GM12878 (cell line): ENCODE measurements around the gene OR51T1. TPM values are rescaled to one million over a fixed set of nuclear protein-coding genes. Genes with fewer than 3 reads are reported as not detected.

Source experiments
- ATAC-seq: fragments of 200-7000 bp; cut with Tn5 transposase; 3 replicates; pipeline ENCODE4 v1.9.1; 2020; ENCODE audit warnings: mild to moderate bottlenecking, moderate library complexity
- BruUV-seq: library from RNA; stranded (reverse); fragments of 400-500 nt; replicated peaks from 2 replicates; lab custom pipeline; 2021; lab: Mats Ljungman, UMichigan
- CTCF ChIA-PET: fragments of 300-600 bp; sonication (Branson Sonifier 250); formaldehyde crosslinking; extraction: SDS; loops from one replicate; lab custom pipeline; 2021; ENCODE audit warnings: inconsistent platforms; lab: Yijun Ruan, JAX
- POLR2A ChIA-PET: fragments of 350-600 bp; formaldehyde crosslinking; extraction: SDS; loops from one replicate; lab custom pipeline; 2021; ENCODE audit warnings: inconsistent platforms; lab: Charles Lee
- RAD21 ChIA-PET: fragments of 300-600 bp; sonication (Branson Sonifier 250); formaldehyde crosslinking; loops from one replicate; lab custom pipeline; 2023; ENCODE audit warnings: antibody characterized with exemption; ENCODE audit not compliant: unreplicated experiment; lab: Charles Lee
- SMC1A ChIA-PET: fragments of 300-600 bp; sonication (Branson Sonifier 250); formaldehyde crosslinking; loops from one replicate; lab custom pipeline; 2023; ENCODE audit not compliant: unreplicated experiment, uncharacterized antibody; lab: Charles Lee
- DNase-seq: peaks from one replicate; pipeline ENCODE4 v3.0.0-alpha.2; 2011; ENCODE audit warnings: low read depth, low spot score
- FAIRE-seq: peaks from 3 replicates; lab custom pipeline; 2011; peaks lifted over from hg19 to GRCh38; lab: Jason Lieb, UNC
- H2AFZ ChIP-seq: 2 replicates; pipeline ENCODE4 v1.6.0; 2011; ENCODE audit warnings: low read depth, low read length, control low read depth; ENCODE audit not compliant: control insufficient read depth
- H3K27ac ChIP-seq: 2 replicates; pipeline ENCODE4 v1.5.1; 2011; ENCODE audit warnings: control low read depth; ENCODE audit not compliant: control insufficient read depth, insufficient read depth
- H3K27me3 ChIP-seq, 2 experiments: replicated peaks in 1 of 2; 2 replicates each; pipeline versions ENCODE4 v1.6.0 to v1.6.1; 2011; ENCODE audit warnings: low read length in 1 of 2; ENCODE audit not compliant: control insufficient read depth in 2 of 2, insufficient read depth in 2 of 2
- H3K36me3 ChIP-seq, 2 experiments: 2 replicates each; pipeline ENCODE4 v1.5.1; 2011; ENCODE audit warnings: low read length in 1 of 2; ENCODE audit not compliant: control insufficient read depth in 2 of 2, insufficient read depth in 2 of 2
- H3K4me1 ChIP-seq: 2 replicates; pipeline ENCODE4 v1.6.1; 2011; ENCODE audit warnings: mild to moderate bottlenecking, low read length, moderate library complexity, mixed read lengths; ENCODE audit not compliant: control insufficient read depth, insufficient read depth
- H3K4me2 ChIP-seq: 2 replicates; pipeline ENCODE4 v1.6.0; 2011; ENCODE audit warnings: control low read depth; ENCODE audit not compliant: control insufficient read depth, insufficient read depth
- H3K4me3 ChIP-seq: fragments of 200-600 bp; sonication (generic); 2 replicates; pipeline ENCODE4 v1.5.1; 2016
- H3K79me2 ChIP-seq: 2 replicates; pipeline ENCODE4 v1.6.0; 2011; ENCODE audit warnings: low read length; ENCODE audit not compliant: control insufficient read depth, insufficient read depth
- H3K9ac ChIP-seq: 2 replicates; pipeline ENCODE4 v1.8.0; 2011; ENCODE audit warnings: low read length, control low read depth, mixed read lengths; ENCODE audit not compliant: control insufficient read depth, insufficient read depth
- H3K9me3 ChIP-seq: replicated peaks from 3 replicates; pipeline ENCODE4 v1.5.1; 2011; ENCODE audit warnings: mild to moderate bottlenecking, low read length; ENCODE audit not compliant: control insufficient read depth, insufficient read depth
- H4K20me1 ChIP-seq: 2 replicates; pipeline ENCODE4 v1.6.0; 2011; ENCODE audit not compliant: control insufficient read depth, insufficient read depth
- CBX3 ChIP-seq: fragments of 200-600 bp; sonication (generic); IDR thresholded peaks from 2 replicates; pipeline ENCODE4 v1.6.1; 2016; ENCODE audit warnings: low read depth, borderline replicate concordance
- EGR1 ChIP-seq, 2 experiments: IDR thresholded peaks; 1 replicate in 1 of 2; 2 replicates in 1 of 2; pipeline ENCODE4 v1.6.1; 2011 to 2012; ENCODE audit warnings: low read depth in 2 of 2, low read length in 2 of 2, borderline replicate concordance in 1 of 2, mild to moderate bottlenecking in 1 of 2, moderate library complexity in 1 of 2
- LARP7 ChIP-seq: fragments of 450-650 bp; IDR thresholded peaks from 2 replicates; pipeline ENCODE4 v1.6.1; 2017; ENCODE audit warnings: mild to moderate bottlenecking
- RAD21 ChIP-seq: IDR thresholded peaks from 2 replicates; pipeline ENCODE4 v1.6.1; 2011; ENCODE audit warnings: mild to moderate bottlenecking, low read depth, low read length, moderate library complexity; ENCODE audit not compliant: insufficient read depth
- RB1 ChIP-seq: fragments of 450-650 bp; formaldehyde crosslinking; IDR thresholded peaks from 2 replicates; pipeline ENCODE4 v1.6.1; 2017; ENCODE audit warnings: mild to moderate bottlenecking, borderline replicate concordance
- YY1 ChIP-seq: IDR thresholded peaks from 2 replicates; pipeline ENCODE4 v1.6.1; 2011; ENCODE audit warnings: low read depth, mild to moderate bottlenecking, low read length
- ZBTB4 ChIP-seq: fragments of 450-650 bp; formaldehyde crosslinking; IDR thresholded peaks from 2 replicates; pipeline ENCODE4 v1.4.0; 2022; ENCODE audit warnings: mild to moderate bottlenecking, moderate library complexity
- WGBS: methylation state at CpG from one replicate; pipeline ENCODE4 v1.1.6; 2016; ENCODE audit warnings: low lambda C conversion rate; ENCODE audit not compliant: insufficient replicate concordance, insufficient coverage; ENCODE audit errors: missing lambda C conversion rate; 5-methylcytosine and 5-hydroxymethylcytosine counted together
- in situ Hi-C: fragments of 300-500 bp; cut with MboI; formaldehyde crosslinking; loops from 9 replicates; pipeline ENCODE4 v1.14.3; 2018; ENCODE audit warnings: mixed read lengths
- intact Hi-C: fragments of 100-400 bp; cut with micrococcal nuclease; formaldehyde crosslinking; loops from one replicate; pipeline ENCODE4 v1.14.2; 2022; ENCODE audit not compliant: unreplicated experiment
- polyA plus RNA-seq, 11 experiments: library from polyadenylated mRNA; depleted of rRNA in 4 of 11; unstranded in 6 of 11; stranded (reverse) in 5 of 11; fragments of >200 nt; fragmentation: Nextera tagmentation in 4 of 11; fragmentation: Illumina TruSeq in 1 of 11; extraction: Ambion mirVana in 4 of 11; extraction: Trizol in 1 of 11; gene quantifications; 1 replicate in 1 of 11; 2 replicates in 10 of 11; pipeline versions ENCODE4 v1.2.1 to v1.2.3, GENCODE V29; 2011 to 2016; ENCODE audit warnings: inconsistent platforms in 2 of 11, missing spikeins in 2 of 11, low read depth in 1 of 11
- total RNA-seq, 4 experiments: library from RNA; depleted of rRNA in 3 of 4; stranded (reverse); fragments of >200 nt in 3 of 4; fragmentation: Illumina TruSeq in 1 of 4; extraction: Trizol in 1 of 4; gene quantifications; 2 replicates each; pipeline versions ENCODE4 v1.2.1 to v1.2.3, GENCODE V29; 2013 to 2021
- TF ChIP-seq, protein P1 (sequence below): fragments of 450-650 bp; IDR thresholded peaks from 2 replicates; pipeline ENCODE4 v1.6.1; 2017; ENCODE audit warnings: mild to moderate bottlenecking
- TF ChIP-seq, protein P2 (sequence below): fragments of 450-650 bp; IDR thresholded peaks from 2 replicates; pipeline ENCODE4 v1.6.1; 2017; ENCODE audit warnings: mild to moderate bottlenecking, moderate library complexity
- TF ChIP-seq, protein P3 (sequence below): fragments of 450-650 bp; formaldehyde crosslinking; IDR thresholded peaks from 2 replicates; pipeline ENCODE4 v1.4.0; 2020; ENCODE audit warnings: mild to moderate bottlenecking, moderate library complexity

OR51T1 gene
- total and polyA plus RNA-seq, 10 of the 15 experiments (the other 5 are each of a cell fraction or from before 2014, with no cell fraction given) = not detected

DNA sequence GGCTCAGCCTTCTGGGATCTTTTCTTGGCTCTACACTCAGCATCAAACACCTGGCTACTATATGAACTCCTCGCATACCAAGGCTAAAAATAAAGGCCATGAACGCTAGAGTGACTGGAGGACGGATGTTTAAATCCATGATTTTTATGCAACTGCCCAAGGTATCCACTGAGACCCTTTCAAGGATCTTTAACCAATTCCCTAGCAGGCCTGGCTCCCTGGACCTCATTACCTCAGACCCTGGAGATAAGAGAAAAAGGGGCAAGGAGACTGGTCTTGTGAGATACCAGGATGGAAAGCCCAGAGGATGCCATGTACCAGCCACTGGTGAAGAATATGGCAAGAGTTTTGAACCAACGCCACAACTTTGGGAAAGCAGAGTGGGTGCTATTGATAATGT, 37.5 kb downstream of the OR51T1 start, which contains the start of gene OR51G2:
Gene OR51G2, minus strand, starts transcription at position 101 of the 400 bp plus-strand sequence. CDS start 3,687 bp downstream, outside the sequence.
- SMC1A ChIA-PET = no interaction called here

More for the DNA sequence above, 37.5 kb downstream of the OR51T1 start, which contains the start of gene OR51G2:
- no peaks in the 10 kb centered on the region for H3K36me3 ChIP-seq
- H3K27ac ChIP-seq = no peak within 1 kb of the TSS
- 25% methylated on average over 4 of the region's 4 CpGs for WGBS
- no peak within 1 kb of the TSS for H3K4me2 ChIP-seq
- CTCF ChIA-PET = no interaction called here
- no peaks in the 10 kb centered on the region for H3K27me3 ChIP-seq
- in situ Hi-C loops = no loop called here
- no peak within 1 kb of the TSS for H2AFZ ChIP-seq
- H3K4me3 ChIP-seq = no peak within 1 kb of the TSS
- ATAC-seq = no peak
- H4K20me1 ChIP-seq = no peaks in the 10 kb centered on the region
- no peak for TF ChIP-seq CBX3
- TF ChIP-seq, protein P1, sequence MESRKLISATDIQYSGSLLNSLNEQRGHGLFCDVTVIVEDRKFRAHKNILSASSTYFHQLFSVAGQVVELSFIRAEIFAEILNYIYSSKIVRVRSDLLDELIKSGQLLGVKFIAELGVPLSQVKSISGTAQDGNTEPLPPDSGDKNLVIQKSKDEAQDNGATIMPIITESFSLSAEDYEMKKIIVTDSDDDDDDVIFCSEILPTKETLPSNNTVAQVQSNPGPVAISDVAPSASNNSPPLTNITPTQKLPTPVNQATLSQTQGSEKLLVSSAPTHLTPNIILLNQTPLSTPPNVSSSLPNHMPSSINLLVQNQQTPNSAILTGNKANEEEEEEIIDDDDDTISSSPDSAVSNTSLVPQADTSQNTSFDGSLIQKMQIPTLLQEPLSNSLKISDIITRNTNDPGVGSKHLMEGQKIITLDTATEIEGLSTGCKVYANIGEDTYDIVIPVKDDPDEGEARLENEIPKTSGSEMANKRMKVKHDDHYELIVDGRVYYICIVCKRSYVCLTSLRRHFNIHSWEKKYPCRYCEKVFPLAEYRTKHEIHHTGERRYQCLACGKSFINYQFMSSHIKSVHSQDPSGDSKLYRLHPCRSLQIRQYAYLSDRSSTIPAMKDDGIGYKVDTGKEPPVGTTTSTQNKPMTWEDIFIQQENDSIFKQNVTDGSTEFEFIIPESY = no peak
- no peak for TF ChIP-seq ZBTB4 (CRISPR knock-in tag)
- TF ChIP-seq RAD21 = no peak
- TF ChIP-seq LARP7 = no peak
- TF ChIP-seq, protein P2, sequence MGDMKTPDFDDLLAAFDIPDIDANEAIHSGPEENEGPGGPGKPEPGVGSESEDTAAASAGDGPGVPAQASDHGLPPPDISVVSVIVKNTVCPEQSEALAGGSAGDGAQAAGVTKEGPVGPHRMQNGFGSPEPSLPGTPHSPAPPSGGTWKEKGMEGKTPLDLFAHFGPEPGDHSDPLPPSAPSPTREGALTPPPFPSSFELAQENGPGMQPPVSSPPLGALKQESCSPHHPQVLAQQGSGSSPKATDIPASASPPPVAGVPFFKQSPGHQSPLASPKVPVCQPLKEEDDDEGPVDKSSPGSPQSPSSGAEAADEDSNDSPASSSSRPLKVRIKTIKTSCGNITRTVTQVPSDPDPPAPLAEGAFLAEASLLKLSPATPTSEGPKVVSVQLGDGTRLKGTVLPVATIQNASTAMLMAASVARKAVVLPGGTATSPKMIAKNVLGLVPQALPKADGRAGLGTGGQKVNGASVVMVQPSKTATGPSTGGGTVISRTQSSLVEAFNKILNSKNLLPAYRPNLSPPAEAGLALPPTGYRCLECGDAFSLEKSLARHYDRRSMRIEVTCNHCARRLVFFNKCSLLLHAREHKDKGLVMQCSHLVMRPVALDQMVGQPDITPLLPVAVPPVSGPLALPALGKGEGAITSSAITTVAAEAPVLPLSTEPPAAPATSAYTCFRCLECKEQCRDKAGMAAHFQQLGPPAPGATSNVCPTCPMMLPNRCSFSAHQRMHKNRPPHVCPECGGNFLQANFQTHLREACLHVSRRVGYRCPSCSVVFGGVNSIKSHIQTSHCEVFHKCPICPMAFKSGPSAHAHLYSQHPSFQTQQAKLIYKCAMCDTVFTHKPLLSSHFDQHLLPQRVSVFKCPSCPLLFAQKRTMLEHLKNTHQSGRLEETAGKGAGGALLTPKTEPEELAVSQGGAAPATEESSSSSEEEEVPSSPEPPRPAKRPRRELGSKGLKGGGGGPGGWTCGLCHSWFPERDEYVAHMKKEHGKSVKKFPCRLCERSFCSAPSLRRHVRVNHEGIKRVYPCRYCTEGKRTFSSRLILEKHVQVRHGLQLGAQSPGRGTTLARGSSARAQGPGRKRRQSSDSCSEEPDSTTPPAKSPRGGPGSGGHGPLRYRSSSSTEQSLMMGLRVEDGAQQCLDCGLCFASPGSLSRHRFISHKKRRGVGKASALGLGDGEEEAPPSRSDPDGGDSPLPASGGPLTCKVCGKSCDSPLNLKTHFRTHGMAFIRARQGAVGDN = no peak
- TF ChIP-seq, protein P3, sequence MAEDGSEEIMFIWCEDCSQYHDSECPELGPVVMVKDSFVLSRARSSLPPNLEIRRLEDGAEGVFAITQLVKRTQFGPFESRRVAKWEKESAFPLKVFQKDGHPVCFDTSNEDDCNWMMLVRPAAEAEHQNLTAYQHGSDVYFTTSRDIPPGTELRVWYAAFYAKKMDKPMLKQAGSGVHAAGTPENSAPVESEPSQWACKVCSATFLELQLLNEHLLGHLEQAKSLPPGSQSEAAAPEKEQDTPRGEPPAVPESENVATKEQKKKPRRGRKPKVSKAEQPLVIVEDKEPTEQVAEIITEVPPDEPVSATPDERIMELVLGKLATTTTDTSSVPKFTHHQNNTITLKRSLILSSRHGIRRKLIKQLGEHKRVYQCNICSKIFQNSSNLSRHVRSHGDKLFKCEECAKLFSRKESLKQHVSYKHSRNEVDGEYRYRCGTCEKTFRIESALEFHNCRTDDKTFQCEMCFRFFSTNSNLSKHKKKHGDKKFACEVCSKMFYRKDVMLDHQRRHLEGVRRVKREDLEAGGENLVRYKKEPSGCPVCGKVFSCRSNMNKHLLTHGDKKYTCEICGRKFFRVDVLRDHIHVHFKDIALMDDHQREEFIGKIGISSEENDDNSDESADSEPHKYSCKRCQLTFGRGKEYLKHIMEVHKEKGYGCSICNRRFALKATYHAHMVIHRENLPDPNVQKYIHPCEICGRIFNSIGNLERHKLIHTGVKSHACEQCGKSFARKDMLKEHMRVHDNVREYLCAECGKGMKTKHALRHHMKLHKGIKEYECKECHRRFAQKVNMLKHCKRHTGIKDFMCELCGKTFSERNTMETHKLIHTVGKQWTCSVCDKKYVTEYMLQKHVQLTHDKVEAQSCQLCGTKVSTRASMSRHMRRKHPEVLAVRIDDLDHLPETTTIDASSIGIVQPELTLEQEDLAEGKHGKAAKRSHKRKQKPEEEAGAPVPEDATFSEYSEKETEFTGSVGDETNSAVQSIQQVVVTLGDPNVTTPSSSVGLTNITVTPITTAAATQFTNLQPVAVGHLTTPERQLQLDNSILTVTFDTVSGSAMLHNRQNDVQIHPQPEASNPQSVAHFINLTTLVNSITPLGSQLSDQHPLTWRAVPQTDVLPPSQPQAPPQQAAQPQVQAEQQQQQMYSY (CRISPR knock-in tag) = no peak
- TF ChIP-seq RB1 = no peak
- TF ChIP-seq EGR1 (IDR thresholded peaks at IDR 0.05; ENCODE audit: borderline replicate concordance in 1 of 2, low read depth in 2 of 2, low read length in 2 of 2) = no peak
- TF ChIP-seq YY1 = no peak
- TF ChIP-seq, all 136 proteins: peak for 0
- no peak within 1 kb of the TSS for H3K9ac ChIP-seq
- DNase-seq (no peak), FAIRE-seq (no peak)
- H3K79me2 ChIP-seq = no peaks in the 10 kb centered on the region
- BruUV-seq = no TSS peak
- intact Hi-C loops = no loop called here
- no peaks in the 10 kb centered on the region for H3K4me1 ChIP-seq
- RAD21 ChIA-PET = no interaction called here
- no peaks in the 10 kb centered on the region for H3K9me3 ChIP-seq
- POLR2A ChIA-PET = no interaction called here
